HCT116 (cell line): ENCODE measurements around the gene CXorf38. TPM values are rescaled to one million over a fixed set of nuclear protein-coding genes. Genes with fewer than 3 reads are reported as not detected.
A peak's percentile ranks its signal among the peaks of the same experiment; 100 is the strongest.

Experiments
- ATAC-seq: fragments of 200-7000 bp; cut with Tn5 transposase; 2 replicates; pipeline ENCODE4 v1.9.1; 2020; ENCODE audit warnings: mild to moderate bottlenecking, moderate library complexity
- BruUV-seq: library from RNA; stranded (reverse); fragments of 400-500 nt; replicated peaks from 2 replicates; lab custom pipeline; 2021; lab: Mats Ljungman, UMichigan
- CTCF ChIA-PET: fragments of 300-600 bp; sonication (Branson Sonifier 250); formaldehyde crosslinking; loops from one replicate; lab custom pipeline; 2021; ENCODE audit warnings: antibody characterized with exemption; lab: Charles Lee
- POLR2A ChIA-PET: fragments of 300-600, 350-600 bp; sonication (Branson Sonifier 250); formaldehyde crosslinking; loops from one replicate; lab custom pipeline; 2021; ENCODE audit warnings: antibody characterized with exemption; lab: Charles Lee
- RAD21 ChIA-PET, 2 experiments: fragments of 300-600 bp; sonication (Branson Sonifier 250); formaldehyde crosslinking; loops; one replicate each; lab custom pipeline; 2023; ENCODE audit warnings: low total read pairs in 2 of 2; ENCODE audit not compliant: uncharacterized antibody in 2 of 2, unreplicated experiment in 2 of 2, low non-redundant PET in 1 of 2; lab: Charles Lee
- DNase-seq: peaks from one replicate; pipeline ENCODE4 v3.0.0-alpha.2; 2010; ENCODE audit warnings: low read depth, low spot score
- H2AFZ ChIP-seq: fragments of 200-600 bp; shearing (Covaris generic), sonication (generic); 2 replicates; pipeline ENCODE4 v1.6.1; 2017; ENCODE audit warnings: low read depth, mixed run types, mixed read lengths, antibody characterized with exemption, low read length; ENCODE audit not compliant: poor library complexity, severe bottlenecking
- H3K27ac ChIP-seq: 2 replicates; pipeline ENCODE4 v1.5.1; 2012; ENCODE audit warnings: low read depth, low read length
- H3K27me3 ChIP-seq: fragments of 200-600 bp; sonication (generic); 2 replicates; pipeline ENCODE4 v1.6.1; 2016; ENCODE audit warnings: mixed run types, low read length, mixed read lengths; ENCODE audit not compliant: insufficient read depth
- H3K36me3 ChIP-seq, 2 experiments: fragments of 200-500 bp in 1 of 2; fragments of 200-600 bp in 1 of 2; sonication (Bioruptor generic) in 1 of 2; sonication (generic) in 1 of 2; 2 replicates each; pipeline versions ENCODE4 v1.5.1 to v1.6.1; 2014 to 2016; ENCODE audit warnings: low read length in 2 of 2, inconsistent platforms in 1 of 2, mixed read lengths in 1 of 2, mixed run types in 1 of 2; ENCODE audit not compliant: insufficient read depth in 2 of 2, control insufficient read depth in 1 of 2
- H3K4me1 ChIP-seq, 2 experiments: fragments of 200-600 bp in 1 of 2; sonication (generic) in 1 of 2; 2 replicates each; pipeline versions ENCODE4 v1.5.1 to v1.6.1; 2012 to 2017; ENCODE audit warnings: low read length in 2 of 2, inconsistent platforms in 1 of 2, mild to moderate bottlenecking in 1 of 2, mixed read lengths in 1 of 2, mixed run types in 1 of 2, moderate library complexity in 1 of 2; ENCODE audit not compliant: insufficient read depth in 2 of 2, control insufficient read depth in 1 of 2
- H3K4me2 ChIP-seq: fragments of 200-600 bp; sonication (generic); 2 replicates; pipeline ENCODE4 v1.6.1; 2017; ENCODE audit warnings: mixed run types, low read length, mixed read lengths
- H3K4me3 ChIP-seq, 2 experiments: fragments of 200-600 bp in 1 of 2; sonication (generic) in 1 of 2; replicated peaks in 1 of 2; 2 replicates each; pipeline ENCODE4 v1.5.1; 2011 to 2016; ENCODE audit warnings: low read length in 2 of 2, control low read depth in 1 of 2, low read depth in 1 of 2, mild to moderate bottlenecking in 1 of 2, mixed read lengths in 1 of 2, mixed run types in 1 of 2
- H3K79me2 ChIP-seq: fragments of 200-600 bp; sonication (generic); 2 replicates; pipeline ENCODE4 v1.6.1; 2017; ENCODE audit warnings: mild to moderate bottlenecking, mixed run types, low read length, moderate library complexity, mixed read lengths; ENCODE audit not compliant: insufficient read depth
- H3K9ac ChIP-seq: fragments of 200-600 bp; sonication (generic); 2 replicates; pipeline ENCODE4 v1.6.1; 2016; ENCODE audit warnings: low read length, mixed read lengths
- H3K9me2 ChIP-seq: fragments of 200-600 bp; sonication (generic), shearing (Covaris generic); 2 replicates; pipeline ENCODE4 v1.6.1; 2017; ENCODE audit warnings: mixed run types, mild to moderate bottlenecking, moderate library complexity; ENCODE audit not compliant: insufficient read depth
- H3K9me3 ChIP-seq, 2 experiments: fragments of 200-500 bp in 1 of 2; fragments of 200-600 bp in 1 of 2; sonication (Bioruptor generic) in 1 of 2; sonication (generic) in 1 of 2; 2 replicates each; pipeline ENCODE4 v1.6.1; 2014 to 2017; ENCODE audit warnings: low read length in 2 of 2, mixed read lengths in 2 of 2, inconsistent platforms in 1 of 2, low read depth in 1 of 2, mild to moderate bottlenecking in 1 of 2, mixed run types in 1 of 2, moderate library complexity in 1 of 2; ENCODE audit not compliant: control insufficient read depth in 1 of 2, insufficient read depth in 1 of 2
- H4K20me1 ChIP-seq: fragments of 200-600 bp; sonication (generic), shearing (Covaris generic); 2 replicates; pipeline ENCODE4 v1.6.1; 2017; ENCODE audit warnings: mixed run types, mild to moderate bottlenecking, moderate library complexity; ENCODE audit not compliant: insufficient read depth
- CBX3 ChIP-seq: IDR thresholded peaks from 2 replicates; pipeline ENCODE4 v1.6.1; 2012; ENCODE audit warnings: low read depth
- CEBPB ChIP-seq: IDR thresholded peaks from 2 replicates; pipeline ENCODE4 v1.6.1; 2012; ENCODE audit warnings: low read depth
- CTCF ChIP-seq, 3 experiments: fragments of 200-600 bp in 1 of 3; sonication (generic) in 1 of 3; IDR thresholded peaks in 2 of 3; conservative IDR thresholded peaks in 1 of 3; 2 replicates each; pipeline ENCODE4 v1.5.1; 2012 to 2017; ENCODE audit warnings: low read depth in 2 of 3, low read length in 2 of 3, antibody characterized with exemption in 1 of 3, borderline replicate concordance in 1 of 3, control low read depth in 1 of 3, mild to moderate bottlenecking in 1 of 3, mixed read lengths in 1 of 3, mixed run types in 1 of 3, moderate library complexity in 1 of 3; ENCODE audit not compliant: insufficient read depth in 1 of 3
- ELF1 ChIP-seq: IDR thresholded peaks from 2 replicates; pipeline ENCODE4 v1.6.1; 2012; ENCODE audit warnings: low read depth, borderline replicate concordance
- EZH2 ChIP-seq: fragments of 200-600 bp; sonication (generic); IDR thresholded peaks from 2 replicates; pipeline ENCODE4 v1.6.1; 2017; ENCODE audit warnings: antibody characterized with exemption, mixed run types
- EZH2phosphoT487 ChIP-seq: fragments of 200-600 bp; IDR thresholded peaks from 2 replicates; pipeline ENCODE4 v1.6.1; 2018; ENCODE audit warnings: antibody characterized with exemption, borderline replicate concordance
- MAX ChIP-seq: IDR thresholded peaks from 2 replicates; pipeline ENCODE4 v1.6.1; 2012
- RAD21 ChIP-seq: IDR thresholded peaks from 2 replicates; pipeline ENCODE4 v1.6.1; 2012; ENCODE audit warnings: low read depth, mild to moderate bottlenecking
- REST ChIP-seq: IDR thresholded peaks from 2 replicates; pipeline ENCODE4 v1.6.1; 2012; ENCODE audit warnings: low read depth
- SP1 ChIP-seq: IDR thresholded peaks from 2 replicates; pipeline ENCODE4 v1.6.1; 2012; ENCODE audit warnings: low read depth
- SRF ChIP-seq: IDR thresholded peaks from 2 replicates; pipeline ENCODE4 v1.6.1; 2012; ENCODE audit warnings: low read depth
- ZBTB33 ChIP-seq: IDR thresholded peaks from 2 replicates; pipeline ENCODE4 v1.6.1; 2011; ENCODE audit warnings: mild to moderate bottlenecking, low read length, moderate library complexity; ENCODE audit not compliant: insufficient replicate concordance; ENCODE audit errors: extremely low read depth
- ZNF274 ChIP-seq: fragments of 200-500 bp; sonication (Bioruptor generic); IDR thresholded peaks from 2 replicates; pipeline ENCODE4 v1.6.1; 2014; ENCODE audit warnings: mild to moderate bottlenecking, low read depth, low read length, inconsistent platforms
- intact Hi-C: fragments of 100-400 bp; cut with micrococcal nuclease; formaldehyde crosslinking; loops from 2 replicates; pipeline ENCODE4 v1.10.0; 2022
- total RNA-seq: library from RNA; stranded (reverse); gene quantifications from one replicate; pipeline ENCODE4 v1.2.1, GENCODE V29; 2021; ENCODE audit not compliant: unreplicated experiment

The CXorf38 gene
- total RNA-seq, 1 experiment from 2014 or later, result 11.5 TPM

GRCh38 chrX:40647307-40648197, at the start of gene CXorf38 (continued):
- TF ChIP-seq REST, result no peak
- TF ChIP-seq ZNF274, result no peak
- no peak for TF ChIP-seq EZH2phosphoT487
- TF ChIP-seq SRF, result no peak
- TF ChIP-seq MAX, result peak; percentile 39; the same call in 1 of the 2 replicates
- peak; percentile 41; the same call in 1 of the 2 replicates for TF ChIP-seq ELF1
- TF ChIP-seq CBX3, result no peak

GRCh38 chrX:40694802-40695201, 47.4 kb upstream of the CXorf38 start:
- POLR2A ChIA-PET, result no interaction called here
- ATAC-seq, result no peak
- H3K9me3 ChIP-seq, result no peaks in the 10 kb centered on the region

More at GRCh38 chrX:40694802-40695201, 47.4 kb upstream of the CXorf38 start:
- no peak for TF ChIP-seq RAD21
- TF ChIP-seq EZH2phosphoT487, result no peak
- no peak for TF ChIP-seq CBX3
- no peak for TF ChIP-seq MAX
- no peak for TF ChIP-seq CEBPB
- TF ChIP-seq SP1, result no peak
- no peak for TF ChIP-seq ELF1
- TF ChIP-seq EZH2, result no peak
- TF ChIP-seq CTCF (IDR thresholded peaks at IDR 0.05 in 2 of 3, conservative IDR thresholded peaks at IDR 0.05 in 1 of 3; ENCODE audit: borderline replicate concordance in 1 of 3, insufficient read depth in 1 of 3, low read depth in 2 of 3, low read length in 2 of 3), result no peak
- TF ChIP-seq ZBTB33, result no peak
- Histone ChIP-seq H3K36me3 (peaks cover 2 to 11% of the 10 kb centered on the region in 2 experiments; a peak in 2 of 4 replicates), H4K20me1 (no peaks in the 10 kb centered on the region), H2AFZ (no peak overlapping the region), H3K4me3 (no peak overlapping the region), H3K27me3 (no peaks in the 10 kb centered on the region), H3K27ac (no peak overlapping the region), H3K4me1 (no peaks in the 10 kb centered on the region), H3K9ac (no peak overlapping the region), H3K4me2 (no peak overlapping the region), H3K9me2 (no peaks in the 10 kb centered on the region), H3K79me2 (no peaks in the 10 kb centered on the region)
- ChIA-PET CTCF (no interaction called here), RAD21 (no interaction called here)
- no peak for DNase-seq
- intact Hi-C loops, result no loop called here
- no TSS peak for BruUV-seq
